SU-DHL-6 (cell line): ENCODE results near the gene IGFLR1.

Experiments
- H2AFZ ChIP-seq: fragments of 200-600 bp; sonication (generic); 2 replicates; pipeline ENCODE4 v1.6.1; 2014; ENCODE audit warnings: low read depth, mild to moderate bottlenecking, moderate library complexity, mixed read lengths, antibody characterized with exemption, low read length; ENCODE audit not compliant: severe bottlenecking
- H3F3A ChIP-seq: fragments of 200-600 bp; shearing (Covaris generic); 2 replicates; pipeline ENCODE4 v1.6.0; 2016; ENCODE audit warnings: antibody characterized with exemption, mild to moderate bottlenecking; ENCODE audit not compliant: insufficient read depth
- H3K27ac ChIP-seq: fragments of 200-600 bp; sonication (generic); 2 replicates; pipeline ENCODE4 v1.5.1; 2016; ENCODE audit warnings: low read depth, mild to moderate bottlenecking, low read length, moderate library complexity, mixed read lengths
- H3K27me3 ChIP-seq: fragments of 200-600 bp; sonication (generic), shearing (Covaris generic); 2 replicates; pipeline ENCODE4 v1.6.0; 2014; ENCODE audit warnings: mild to moderate bottlenecking, low read length
- H3K36me3 ChIP-seq: fragments of 200-600 bp; sonication (generic); 2 replicates; pipeline ENCODE4 v1.6.1; 2014; ENCODE audit warnings: mild to moderate bottlenecking, low read length, mixed read lengths
- H3K4me2 ChIP-seq: fragments of 300-600, 200-600 bp; shearing (Covaris generic), sonication (generic); 2 replicates; pipeline ENCODE4 v1.6.0; 2014; ENCODE audit warnings: low read length, low read depth, mild to moderate bottlenecking; ENCODE audit not compliant: poor library complexity, severe bottlenecking
- H3K4me3 ChIP-seq: fragments of 200-600 bp; sonication (generic); 2 replicates; pipeline ENCODE4 v1.5.1; 2014; ENCODE audit warnings: antibody characterized with exemption, low read length, mild to moderate bottlenecking, mixed read lengths; ENCODE audit not compliant: insufficient read depth, poor library complexity, severe bottlenecking
- H3K79me2 ChIP-seq: fragments of 200-600 bp; sonication (generic); 2 replicates; pipeline ENCODE4 v1.6.1; 2014; ENCODE audit warnings: mild to moderate bottlenecking, low read length, moderate library complexity; ENCODE audit not compliant: insufficient read depth
- H3K9ac ChIP-seq: fragments of 200-600 bp; sonication (generic); 2 replicates; pipeline ENCODE4 v1.7.0; 2014; ENCODE audit warnings: mild to moderate bottlenecking, low read length
- H3K9me2 ChIP-seq: fragments of 200-600 bp; sonication (generic); replicated peaks from 2 replicates; pipeline ENCODE4 v1.6.1; 2014; ENCODE audit warnings: low read length; ENCODE audit not compliant: insufficient read depth
- H3K9me3 ChIP-seq: fragments of 200-600 bp; sonication (generic); 2 replicates; pipeline ENCODE4 v1.6.1; 2014; ENCODE audit warnings: low read length, mixed read lengths; ENCODE audit not compliant: insufficient read depth
- H4K20me1 ChIP-seq: fragments of 200-600 bp; sonication (generic); 2 replicates; pipeline ENCODE4 v1.6.1; 2014; ENCODE audit warnings: low read depth, mild to moderate bottlenecking, antibody characterized with exemption, low read length, moderate library complexity, mixed read lengths
- EZH2phosphoT487 ChIP-seq: fragments of 200-600 bp; sonication (generic), shearing (Covaris generic); conservative IDR thresholded peaks from 2 replicates; pipeline ENCODE4 v1.6.1; 2018; ENCODE audit warnings: mild to moderate bottlenecking, antibody characterized with exemption, low read length, moderate library complexity, mixed read lengths
- TF ChIP-seq, protein P1 (sequence below): fragments of 200-600 bp; sonication (generic); IDR thresholded peaks from one replicate; pipeline ENCODE4 v1.5.1; 2017; ENCODE audit warnings: antibody characterized with exemption, mild to moderate bottlenecking, low read length, moderate library complexity; ENCODE audit not compliant: insufficient read depth, poor library complexity, severe bottlenecking

IGFLR1 gene

GRCh38 chr19:35755131-35755549 lies 12.9 kb upstream of the IGFLR1 start:
- no peak for TF ChIP-seq EZH2phosphoT487
- TF ChIP-seq, protein P1, sequence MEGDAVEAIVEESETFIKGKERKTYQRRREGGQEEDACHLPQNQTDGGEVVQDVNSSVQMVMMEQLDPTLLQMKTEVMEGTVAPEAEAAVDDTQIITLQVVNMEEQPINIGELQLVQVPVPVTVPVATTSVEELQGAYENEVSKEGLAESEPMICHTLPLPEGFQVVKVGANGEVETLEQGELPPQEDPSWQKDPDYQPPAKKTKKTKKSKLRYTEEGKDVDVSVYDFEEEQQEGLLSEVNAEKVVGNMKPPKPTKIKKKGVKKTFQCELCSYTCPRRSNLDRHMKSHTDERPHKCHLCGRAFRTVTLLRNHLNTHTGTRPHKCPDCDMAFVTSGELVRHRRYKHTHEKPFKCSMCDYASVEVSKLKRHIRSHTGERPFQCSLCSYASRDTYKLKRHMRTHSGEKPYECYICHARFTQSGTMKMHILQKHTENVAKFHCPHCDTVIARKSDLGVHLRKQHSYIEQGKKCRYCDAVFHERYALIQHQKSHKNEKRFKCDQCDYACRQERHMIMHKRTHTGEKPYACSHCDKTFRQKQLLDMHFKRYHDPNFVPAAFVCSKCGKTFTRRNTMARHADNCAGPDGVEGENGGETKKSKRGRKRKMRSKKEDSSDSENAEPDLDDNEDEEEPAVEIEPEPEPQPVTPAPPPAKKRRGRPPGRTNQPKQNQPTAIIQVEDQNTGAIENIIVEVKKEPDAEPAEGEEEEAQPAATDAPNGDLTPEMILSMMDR: no peak
- Histone ChIP-seq H3K4me2 (no peak overlapping the region), H3K9me3 (no peaks in the 10 kb centered on the region), H3K9ac (no peak overlapping the region), H2AFZ (no peak overlapping the region), H3K4me3 (no peak overlapping the region), H3K9me2 (no peaks in the 10 kb centered on the region), H3K27ac (no peak overlapping the region), H4K20me1 (no peaks in the 10 kb centered on the region), H3K36me3 (no peaks in the 10 kb centered on the region), H3K27me3 (no peaks in the 10 kb centered on the region), H3K79me2 (peaks cover 16% of the 10 kb centered on the region), H3F3A (no peaks in the 10 kb centered on the region)

DNA sequence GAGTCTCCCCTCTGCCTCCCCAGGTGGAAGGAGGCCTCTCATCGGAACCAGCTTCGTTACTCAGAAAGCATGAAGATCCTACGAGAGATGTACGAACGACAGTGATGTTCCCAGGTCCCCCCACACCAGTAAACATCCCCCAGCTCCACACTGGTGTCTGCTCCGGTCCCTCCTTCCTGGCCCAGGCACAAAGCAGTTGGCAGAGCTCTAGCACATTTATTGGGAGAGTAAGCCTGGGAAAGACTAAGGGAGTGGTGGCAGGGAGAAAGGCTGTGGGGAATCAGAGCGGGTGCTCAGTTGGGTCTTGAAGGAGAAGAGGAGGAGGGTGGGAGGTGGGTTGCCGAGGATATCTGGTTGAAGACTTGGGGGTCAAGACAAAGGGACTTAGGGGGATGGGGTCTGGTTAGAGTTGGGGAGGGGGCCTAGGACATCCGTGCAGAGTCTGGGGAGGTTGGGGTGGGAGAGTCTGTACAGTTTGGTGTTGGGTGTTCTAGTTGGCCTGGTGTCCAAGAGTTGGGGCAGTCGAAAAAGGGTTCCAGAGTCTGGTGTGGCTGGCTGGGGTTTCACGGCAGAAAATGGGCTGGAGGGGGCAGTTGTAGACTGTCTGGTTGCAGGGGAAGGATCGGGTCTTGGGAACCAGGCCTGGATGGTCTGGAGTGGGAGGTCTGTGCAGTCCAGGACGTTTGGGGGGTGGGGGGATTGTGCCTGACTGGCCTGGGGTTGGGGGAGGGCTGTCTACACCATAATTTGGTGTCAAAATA lies 12.3 kb upstream of the IGFLR1 start:
- H3K36me3 ChIP-seq: no peaks in the 10 kb centered on the region
- no peak for TF ChIP-seq EZH2phosphoT487
- TF ChIP-seq, protein P1: no peak
- no peak overlapping the region for H2AFZ ChIP-seq
- H3K9ac ChIP-seq: no peak overlapping the region
- no peaks in the 10 kb centered on the region for H3F3A ChIP-seq
- H3K79me2 ChIP-seq: peaks cover 10% of the 10 kb centered on the region
- no peak overlapping the region for H3K27ac ChIP-seq
- no peak overlapping the region for H3K4me2 ChIP-seq
- no peaks in the 10 kb centered on the region for H4K20me1 ChIP-seq
- H3K9me3 ChIP-seq: no peaks in the 10 kb centered on the region
- no peak overlapping the region for H3K4me3 ChIP-seq
- H3K27me3 ChIP-seq: no peaks in the 10 kb centered on the region
- H3K9me2 ChIP-seq: no peaks in the 10 kb centered on the region

- Histone ChIP-seq H3K9ac (no peak overlapping the region), H3K4me3 (no peak overlapping the region), H3K9me3 (no peaks in the 10 kb centered on the region), H3K79me2 (peaks cover 6% of the 10 kb centered on the region), H4K20me1 (no peaks in the 10 kb centered on the region), H3K27ac (no peak overlapping the region), H3K36me3 (no peaks in the 10 kb centered on the region), H3K4me2 (no peak overlapping the region), H2AFZ (no peak overlapping the region), H3F3A (no peaks in the 10 kb centered on the region), H3K27me3 (no peaks in the 10 kb centered on the region), H3K9me2 (no peaks in the 10 kb centered on the region)
- no peak for TF ChIP-seq EZH2phosphoT487
- TF ChIP-seq, protein P1: no peak
Measured at GRCh38 chr19:35753634-35754369, 11.6 kb upstream of the IGFLR1 start.
